Endothelial cell of umbilical vein (primary cell): ENCODE measurements around the gene LGR4. TPM values are rescaled to one million over a fixed set of nuclear protein-coding genes. Genes with fewer than 3 reads are reported as not detected.

Experiments
- BruUV-seq: library from RNA; stranded (reverse); fragments of 400-500 nt; replicated peaks from 2 replicates; lab custom pipeline; 2021; lab: Mats Ljungman, UMichigan
- CTCF ChIA-PET: fragments of 300-600, 350-600 bp; sonication (Branson Sonifier 250); formaldehyde crosslinking; loops from one replicate; lab custom pipeline; 2021; ENCODE audit warnings: antibody characterized with exemption, inconsistent platforms; lab: Charles Lee
- POLR2A ChIA-PET: fragments of 300-600, 350-600 bp; sonication (Branson Sonifier 250); formaldehyde crosslinking; loops from one replicate; lab custom pipeline; 2021; ENCODE audit warnings: antibody characterized with exemption, inconsistent platforms; lab: Charles Lee
- DNase-seq: peaks from one replicate; pipeline ENCODE4 v3.0.0-alpha.2; 2011; ENCODE audit warnings: low read depth, low spot score
- FAIRE-seq: peaks from 2 replicates; lab custom pipeline; 2011; peaks lifted over from hg19 to GRCh38; lab: Jason Lieb, UNC
- H2AFZ ChIP-seq: 2 replicates; pipeline ENCODE4 v1.6.0; 2012; ENCODE audit warnings: low read depth, low read length, control low read depth, inconsistent platforms
- H3K27ac ChIP-seq: 2 replicates; pipeline ENCODE4 v1.5.1; 2011; ENCODE audit warnings: low read depth, mild to moderate bottlenecking, control low read depth, low read length, moderate library complexity; ENCODE audit not compliant: insufficient read depth
- H3K27me3 ChIP-seq, 2 experiments: 2 replicates each; pipeline versions ENCODE4 v1.6.0 to v1.6.1; 2011; ENCODE audit warnings: low read length in 2 of 2, mixed read lengths in 1 of 2; ENCODE audit not compliant: control insufficient read depth in 2 of 2, insufficient read depth in 2 of 2
- H3K36me3 ChIP-seq, 2 experiments: 2 replicates in 1 of 2; 3 replicates in 1 of 2; pipeline ENCODE4 v1.5.1; 2011; ENCODE audit warnings: low read length in 2 of 2, mild to moderate bottlenecking in 1 of 2, moderate library complexity in 1 of 2; ENCODE audit not compliant: control insufficient read depth in 2 of 2, insufficient read depth in 2 of 2; ENCODE audit errors: extremely low read depth in 1 of 2
- H3K4me1 ChIP-seq: 3 replicates; pipeline ENCODE4 v1.5.1; 2011; ENCODE audit warnings: mild to moderate bottlenecking, low read length; ENCODE audit not compliant: control insufficient read depth, insufficient read depth; ENCODE audit errors: extremely low read depth
- H3K4me2 ChIP-seq: 2 replicates; pipeline ENCODE4 v1.6.1; 2011; ENCODE audit warnings: low read length, control low read depth, mixed read lengths; ENCODE audit not compliant: insufficient read depth
- H3K4me3 ChIP-seq, 3 experiments: fragments of 200-600 bp in 1 of 3; sonication (generic), shearing (Covaris generic) in 1 of 3; replicated peaks in 1 of 3; 2 replicates each; pipeline ENCODE4 v1.5.1; 2011 to 2016; ENCODE audit warnings: control low read depth in 3 of 3, low read length in 3 of 3, mild to moderate bottlenecking in 2 of 3, inconsistent platforms in 1 of 3, low read depth in 1 of 3, moderate library complexity in 1 of 3; ENCODE audit not compliant: insufficient read depth in 1 of 3
- H3K79me2 ChIP-seq: 2 replicates; pipeline ENCODE4 v1.6.0; 2012; ENCODE audit warnings: low read length, inconsistent platforms; ENCODE audit not compliant: control insufficient read depth, insufficient read depth
- H3K9ac ChIP-seq: replicated peaks from 2 replicates; pipeline ENCODE3; 2011; ENCODE audit warnings: low read length, control low read depth; ENCODE audit not compliant: insufficient read depth; ENCODE audit errors: extremely low read depth
- H3K9me1 ChIP-seq: replicated peaks from 3 replicates; pipeline ENCODE4 v1.6.0; 2011; ENCODE audit warnings: mild to moderate bottlenecking, low read length; ENCODE audit not compliant: control insufficient read depth, insufficient read depth; ENCODE audit errors: extremely low read depth
- H3K9me3 ChIP-seq: replicated peaks from 2 replicates; pipeline ENCODE4 v1.5.1; 2012; ENCODE audit warnings: low read length, inconsistent platforms; ENCODE audit not compliant: control insufficient read depth, insufficient read depth
- H4K20me1 ChIP-seq: replicated peaks from 2 replicates; pipeline ENCODE3; 2011; ENCODE audit warnings: mild to moderate bottlenecking, low read length; ENCODE audit not compliant: control insufficient read depth, insufficient read depth; ENCODE audit errors: extremely low read depth
- FOS ChIP-seq: IDR thresholded peaks from 2 replicates; pipeline ENCODE4 v1.6.1; 2011; ENCODE audit warnings: mild to moderate bottlenecking, low read length, moderate library complexity, borderline replicate concordance; ENCODE audit not compliant: insufficient read depth
- GATA2 ChIP-seq: IDR thresholded peaks from 2 replicates; pipeline ENCODE4 v1.7.0; 2011; ENCODE audit warnings: low read depth, mild to moderate bottlenecking, moderate library complexity, mixed read lengths, low read length; ENCODE audit not compliant: insufficient read length, insufficient read depth
- JUN ChIP-seq: IDR thresholded peaks from 2 replicates; pipeline ENCODE4 v1.6.1; 2011; ENCODE audit warnings: borderline replicate concordance, low read depth; ENCODE audit not compliant: insufficient read length, insufficient read depth
- MAX ChIP-seq: IDR thresholded peaks from 2 replicates; pipeline ENCODE4 v1.6.1; 2011; ENCODE audit not compliant: insufficient read depth, insufficient read length
- POLR2A ChIP-seq: IDR thresholded peaks from 2 replicates; pipeline ENCODE4 v1.6.1; 2012; ENCODE audit warnings: low read depth, mild to moderate bottlenecking, control low read depth, low read length
- POLR2AphosphoS5 ChIP-seq: IDR thresholded peaks from 2 replicates; pipeline ENCODE4 v1.6.1; 2012; ENCODE audit warnings: low read depth, mild to moderate bottlenecking, control low read depth, low read length, moderate library complexity; ENCODE audit not compliant: insufficient read depth
- dilution Hi-C: fragments of 300-500 bp; cut with MboI; formaldehyde crosslinking; loops from one replicate; pipeline ENCODE4 v1.15.0; 2019; ENCODE audit warnings: low sequenced_read_pairs; ENCODE audit not compliant: extremely low pct_ligation_motif_present
- intact Hi-C: fragments of 100-400 bp; cut with micrococcal nuclease; formaldehyde crosslinking; loops from one replicate; pipeline ENCODE4 v1.10.0; 2022
- polyA plus RNA-seq, 4 experiments: library from polyadenylated mRNA; depleted of rRNA in 3 of 4; stranded (reverse) in 3 of 4; unstranded in 1 of 4; fragments of >200 nt; gene quantifications; 2 replicates each; pipeline versions ENCODE4 v1.2.1 to v1.2.3, GENCODE V29; 2011 to 2012; ENCODE audit warnings: missing spikeins in 1 of 4
- total RNA-seq: library from RNA; stranded (reverse); gene quantifications from 2 replicates; pipeline ENCODE4 v1.2.3, GENCODE V29; 2021

Gene LGR4
- total and polyA plus RNA-seq, 2 donors (not counting 3 experiments of a cell fraction or from before 2014, with no cell fraction given), result 1.3 to 3.1 TPM

- Histone ChIP-seq H3K36me3 (no peaks in the 10 kb centered on the region), H3K9ac (peak overlapping the region; percentile 13), H3K4me3 (no peak overlapping the region), H3K9me1 (no peaks in the 10 kb centered on the region), H3K4me1 (peaks cover 15% of the 10 kb centered on the region), H3K27me3 (peaks cover 0 to 2% of the 10 kb centered on the region in 2 experiments), H3K4me2 (no peak overlapping the region), H3K9me3 (no peaks in the 10 kb centered on the region), H4K20me1 (no peaks in the 10 kb centered on the region), H3K79me2 (no peaks in the 10 kb centered on the region), H2AFZ (no peak overlapping the region), H3K27ac (no peak overlapping the region)
- ChIA-PET CTCF (interaction anchor here (0.8 to 1.5 kb wide), 6 partner anchors 13 to 285 kb away, joined by 3 to 11 read pairs (median 5); partner anchors contain the start of gene CCDC34), POLR2A (interaction anchor here (0.6 kb wide), 1 partner anchor 105 kb away, joined by 3 read pairs; the partner anchor contains the start of gene CCDC34)
- dilution Hi-C loops (no loop called here), intact Hi-C loops (no loop called here)
- DNase-seq (peak; percentile 81), FAIRE-seq (peak; percentile 82)
- TF ChIP-seq GATA2, result no peak
- no peak for TF ChIP-seq POLR2AphosphoS5
- TF ChIP-seq MAX, result no peak
- no peak for TF ChIP-seq POLR2A
- peak; percentile 55 for TF ChIP-seq FOS
- TF ChIP-seq JUN, result peak; percentile 3
- no TSS peak for BruUV-seq
These were observed 4.2 kb downstream of the LGR4 start for GRCh38 chr11:27468209-27468994.
